GM06990 (cell line): Measurements from ENCODE around the gene PCBP1.
"Not testable (repeated sequence)": the region's sequence is repeated elsewhere in the genome, so short reads cannot be mapped to it uniquely, and the experiment has no call there.

Experiments used
- DNase-seq: peaks from one replicate; pipeline ENCODE4 v3.0.0-alpha.2; 2011; ENCODE audit not compliant: insufficient read length; ENCODE audit errors: extremely low read depth
- H3K27me3 ChIP-seq: replicated peaks from 2 replicates; pipeline ENCODE4 v1.6.0; 2011; ENCODE audit warnings: low read length; ENCODE audit not compliant: control insufficient read depth, insufficient read depth
- H3K36me3 ChIP-seq: 2 replicates; pipeline ENCODE4 v1.5.1; 2011; ENCODE audit warnings: low read length; ENCODE audit not compliant: control insufficient read depth, insufficient read depth
- H3K4me3 ChIP-seq: replicated peaks from 2 replicates; pipeline ENCODE4 v1.5.1; 2011; ENCODE audit warnings: low read depth, mild to moderate bottlenecking, control low read depth, low read length
- TF ChIP-seq, protein P1 (sequence below): IDR thresholded peaks from 2 replicates; pipeline ENCODE4 v1.5.1; 2011; ENCODE audit warnings: low read length, control low read depth, mild to moderate bottlenecking, inconsistent platforms; ENCODE audit not compliant: insufficient read depth, poor library complexity, severe bottlenecking

Gene PCBP1

DNA sequence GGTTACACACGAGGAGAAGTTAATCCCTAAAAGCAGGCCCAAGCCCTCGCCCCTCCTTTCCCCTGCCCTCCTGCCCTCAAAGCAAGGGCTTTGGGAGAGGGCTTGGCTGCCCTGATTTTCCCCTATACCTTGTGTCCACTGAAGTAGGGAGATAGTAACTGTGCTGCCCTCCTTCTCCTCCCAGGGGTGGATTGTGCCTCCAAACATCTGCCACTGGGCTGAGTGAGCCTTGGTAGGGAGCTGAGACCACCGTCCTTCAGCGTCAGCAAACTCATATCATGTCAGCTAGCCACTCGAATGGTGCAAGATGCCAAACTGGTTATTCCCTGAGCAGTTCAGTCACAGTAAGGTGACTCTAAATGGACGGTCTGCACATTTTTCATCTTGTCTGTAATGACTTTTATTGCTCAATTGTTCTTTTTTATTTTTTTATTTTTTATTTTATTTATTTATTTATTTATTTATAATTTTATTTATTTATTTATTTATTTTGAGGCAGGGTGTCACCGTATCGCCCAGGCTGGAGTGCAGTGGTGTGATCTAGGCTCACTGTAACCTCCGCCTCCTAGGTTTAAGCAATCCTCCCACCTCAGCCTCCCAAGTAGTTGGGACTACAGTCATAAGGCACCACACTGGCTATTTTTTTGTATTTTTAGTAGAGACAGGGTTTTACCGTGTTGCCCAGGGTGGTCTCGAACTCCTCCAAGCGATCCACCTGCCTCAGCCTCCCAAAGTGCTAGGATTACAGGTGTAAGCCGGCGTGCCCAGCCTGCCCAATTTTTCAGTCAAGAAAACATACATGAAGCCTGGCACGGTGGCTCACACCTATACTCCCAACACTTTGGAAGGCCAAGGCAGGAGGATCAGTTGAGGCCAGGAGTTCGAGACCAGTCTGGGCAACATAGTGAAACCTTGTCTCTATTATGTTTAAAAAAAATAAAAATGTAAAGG, 8.7 kb downstream of the PCBP1 start:
- H3K4me3 ChIP-seq, result no peak overlapping the region
- no peaks in the 10 kb centered on the region for H3K27me3 ChIP-seq
- H3K36me3 ChIP-seq, result no peaks in the 10 kb centered on the region
- DNase-seq, result no peak
- TF ChIP-seq, protein P1, sequence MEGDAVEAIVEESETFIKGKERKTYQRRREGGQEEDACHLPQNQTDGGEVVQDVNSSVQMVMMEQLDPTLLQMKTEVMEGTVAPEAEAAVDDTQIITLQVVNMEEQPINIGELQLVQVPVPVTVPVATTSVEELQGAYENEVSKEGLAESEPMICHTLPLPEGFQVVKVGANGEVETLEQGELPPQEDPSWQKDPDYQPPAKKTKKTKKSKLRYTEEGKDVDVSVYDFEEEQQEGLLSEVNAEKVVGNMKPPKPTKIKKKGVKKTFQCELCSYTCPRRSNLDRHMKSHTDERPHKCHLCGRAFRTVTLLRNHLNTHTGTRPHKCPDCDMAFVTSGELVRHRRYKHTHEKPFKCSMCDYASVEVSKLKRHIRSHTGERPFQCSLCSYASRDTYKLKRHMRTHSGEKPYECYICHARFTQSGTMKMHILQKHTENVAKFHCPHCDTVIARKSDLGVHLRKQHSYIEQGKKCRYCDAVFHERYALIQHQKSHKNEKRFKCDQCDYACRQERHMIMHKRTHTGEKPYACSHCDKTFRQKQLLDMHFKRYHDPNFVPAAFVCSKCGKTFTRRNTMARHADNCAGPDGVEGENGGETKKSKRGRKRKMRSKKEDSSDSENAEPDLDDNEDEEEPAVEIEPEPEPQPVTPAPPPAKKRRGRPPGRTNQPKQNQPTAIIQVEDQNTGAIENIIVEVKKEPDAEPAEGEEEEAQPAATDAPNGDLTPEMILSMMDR, result no peak

GRCh38 chr2:70098032-70098431, 10.8 kb downstream of the PCBP1 start:
- H3K36me3 ChIP-seq, result no peaks in the 10 kb centered on the region
- H3K27me3 ChIP-seq, result no peaks in the 10 kb centered on the region
- TF ChIP-seq, protein P1, result no peak
- no peak overlapping the region for H3K4me3 ChIP-seq
- no peak for DNase-seq

GRCh38 chr2:70099270-70099669, 12.0 kb downstream of the PCBP1 start:
- H3K27me3 ChIP-seq, result no peaks in the 10 kb centered on the region
- H3K4me3 ChIP-seq, result no peak overlapping the region
- TF ChIP-seq, protein P1, result no peak
- H3K36me3 ChIP-seq, result no peaks in the 10 kb centered on the region
- DNase-seq, result no peak

- Histone ChIP-seq H3K4me3 (no peak overlapping the region), H3K27me3 (no peaks in the 10 kb centered on the region), H3K36me3 (no peaks in the 10 kb centered on the region)
- DNase-seq, result no peak
- TF ChIP-seq, protein P1, result no peak
Measured at GRCh38 chr2:70101174-70101573, 13.9 kb downstream of the PCBP1 start.

GRCh38 chr2:70101686-70102085, 14.4 kb downstream of the PCBP1 start:
- not testable (repeated sequence) for H3K27me3 ChIP-seq, H3K36me3 ChIP-seq, H3K4me3 ChIP-seq, DNase-seq

- H3K36me3 ChIP-seq, H3K4me3 ChIP-seq, H3K27me3 ChIP-seq, DNase-seq: not testable (repeated sequence)
Measured at GRCh38 chr2:70102323-70102905, 15.1 kb downstream of the PCBP1 start.
